HepG2 (cell line): ENCODE measurements around the gene HS6ST1. TPM values are rescaled to one million over a fixed set of nuclear protein-coding genes. Genes with fewer than 3 reads are reported as not detected.

Experiments
- ATAC-seq: fragments of 200-7000 bp; cut with Tn5 transposase; 3 replicates; pipeline ENCODE4 v1.9.1; 2020; ENCODE audit warnings: mild to moderate bottlenecking, moderate library complexity
- BruUV-seq: library from RNA; stranded (reverse); fragments of 400-500 nt; replicated peaks from 2 replicates; lab custom pipeline; 2021; lab: Mats Ljungman, UMichigan
- CTCF ChIA-PET: fragments of 300-600 bp; formaldehyde crosslinking; extraction: SDS; loops from one replicate; lab custom pipeline; 2021; ENCODE audit warnings: low total read pairs, inconsistent platforms, low intra/inter-chr PET ratio; lab: Yijun Ruan, JAX
- POLR2A ChIA-PET: fragments of 350-600 bp; sonication (Branson Sonifier 250); formaldehyde crosslinking; loops from one replicate; lab custom pipeline; 2020; ENCODE audit warnings: antibody characterized with exemption, inconsistent platforms; lab: Yijun Ruan, JAX
- DNase-seq: peaks from one replicate; pipeline ENCODE4 v3.0.0-alpha.2; 2015; ENCODE audit warnings: low spot score
- FAIRE-seq: peaks from 3 replicates; lab custom pipeline; 2011; peaks lifted over from hg19 to GRCh38; lab: Jason Lieb, UNC
- H2AFZ ChIP-seq: one replicate; pipeline ENCODE4 v1.6.1; 2011; ENCODE audit warnings: low read length, inconsistent platforms
- H3K27ac ChIP-seq: fragments of 300-600 bp; 3 replicates; pipeline ENCODE4 v1.8.0; 2011; ENCODE audit warnings: mixed run types, mild to moderate bottlenecking, mixed read lengths, low read length, inconsistent platforms; ENCODE audit not compliant: insufficient read depth; ENCODE audit errors: extremely low read length
- H3K27me3 ChIP-seq, 2 experiments: fragments of 200-600 bp in 1 of 2; 2 replicates in 1 of 2; 3 replicates in 1 of 2; pipeline versions ENCODE4 v1.6.0 to v1.8.0; 2011; ENCODE audit warnings: low read length in 2 of 2, mild to moderate bottlenecking in 2 of 2, moderate library complexity in 2 of 2, inconsistent platforms in 1 of 2; ENCODE audit not compliant: insufficient read depth in 2 of 2, control insufficient read depth in 1 of 2
- H3K36me3 ChIP-seq, 2 experiments: fragments of 200-600 bp in 1 of 2; replicated peaks in 1 of 2; 2 replicates in 1 of 2; 3 replicates in 1 of 2; pipeline versions ENCODE4 v1.5.1 to v1.8.0; 2011; ENCODE audit warnings: low read length in 2 of 2, inconsistent platforms in 1 of 2; ENCODE audit not compliant: insufficient read depth in 2 of 2, control insufficient read depth in 1 of 2
- H3K4me1 ChIP-seq: 2 replicates; pipeline ENCODE4 v1.5.1; 2012; ENCODE audit warnings: low read length, inconsistent platforms; ENCODE audit not compliant: insufficient read depth
- H3K4me2 ChIP-seq: 2 replicates; pipeline ENCODE4 v1.6.0; 2011; ENCODE audit warnings: low read depth, low read length, inconsistent platforms
- H3K4me3 ChIP-seq, 3 experiments: fragments of 200-600 bp in 1 of 3; sonication (generic), shearing (Covaris generic) in 1 of 3; replicated peaks in 1 of 3; 2 replicates each; pipeline ENCODE4 v1.5.1; 2011 to 2016; ENCODE audit warnings: low read length in 3 of 3, inconsistent platforms in 2 of 3, low read depth in 2 of 3, mild to moderate bottlenecking in 2 of 3, control low read depth in 1 of 3, mixed read lengths in 1 of 3; ENCODE audit not compliant: insufficient read depth in 1 of 3
- H3K79me2 ChIP-seq: one replicate; pipeline ENCODE4 v1.6.1; 2011; ENCODE audit warnings: low read length, inconsistent platforms; ENCODE audit not compliant: insufficient read depth
- H3K9ac ChIP-seq: 2 replicates; pipeline ENCODE4 v1.6.0; 2011; ENCODE audit warnings: mild to moderate bottlenecking, low read depth, low read length, inconsistent platforms; ENCODE audit not compliant: insufficient read depth
- H3K9me3 ChIP-seq: 2 replicates; pipeline ENCODE4 v1.5.1; 2012; ENCODE audit warnings: mild to moderate bottlenecking, low read length
- H4K20me1 ChIP-seq: 2 replicates; pipeline ENCODE4 v1.6.0; 2011; ENCODE audit warnings: inconsistent platforms, mild to moderate bottlenecking, low read length, moderate library complexity; ENCODE audit not compliant: insufficient read depth
- IRF9 ChIP-seq: sonication (generic); formaldehyde crosslinking; IDR thresholded peaks from 2 replicates; pipeline ENCODE4 v1.8.0; 2022; ENCODE audit warnings: missing genetic modification reagents, mild to moderate bottlenecking, borderline replicate concordance
- MXD1 ChIP-seq: sonication (generic); formaldehyde crosslinking; IDR thresholded peaks from 2 replicates; pipeline ENCODE4 v1.4.0; 2020; ENCODE audit warnings: mild to moderate bottlenecking, missing genetic modification reagents
- RARA ChIP-seq: IDR thresholded peaks from 2 replicates; pipeline ENCODE4 v1.6.1; 2016; ENCODE audit warnings: missing genetic modification reagents, missing compliant biosample characterization
- TBX3 ChIP-seq: fragments of 450-650 bp; IDR thresholded peaks from 2 replicates; pipeline ENCODE4 v1.6.1; 2017; ENCODE audit warnings: antibody characterized with exemption, mild to moderate bottlenecking, inconsistent platforms, borderline replicate concordance
- UBTF ChIP-seq: sonication (generic); formaldehyde crosslinking; IDR thresholded peaks from 2 replicates; pipeline ENCODE4 v1.4.0; 2020; ENCODE audit warnings: mild to moderate bottlenecking, missing genetic modification reagents
- ZFP36L1 ChIP-seq: sonication (generic); formaldehyde crosslinking; IDR thresholded peaks from 2 replicates; pipeline ENCODE4 v1.8.0; 2022; ENCODE audit warnings: mild to moderate bottlenecking, missing genetic modification reagents, moderate library complexity
- ZNF343 ChIP-seq: sonication (generic); formaldehyde crosslinking; IDR thresholded peaks from 2 replicates; pipeline ENCODE4 v1.4.0; 2020; ENCODE audit warnings: mild to moderate bottlenecking, missing genetic modification reagents
- ZNF503 ChIP-seq: sonication (generic); formaldehyde crosslinking; IDR thresholded peaks from 2 replicates; pipeline ENCODE4 v1.4.0; 2020; ENCODE audit warnings: missing genetic modification reagents
- ZNF574 ChIP-seq: sonication (generic); formaldehyde crosslinking; IDR thresholded peaks from 2 replicates; pipeline ENCODE4 v1.4.0; 2020; ENCODE audit warnings: missing genetic modification reagents
- WGBS: methylation state at CpG from one replicate; pipeline ENCODE4 v1.1.6; 2017; ENCODE audit warnings: low lambda C conversion rate; 5-methylcytosine and 5-hydroxymethylcytosine counted together
- in situ Hi-C: cut with HindIII; loops from 2 replicates; pipeline ENCODE4 v1.10.0; 2017; ENCODE audit warnings: low pct_unique_long_range_greater_than_20kb; ENCODE audit not compliant: extremely low pct_ligation_motif_present
- intact Hi-C: fragments of 100-400 bp; cut with micrococcal nuclease; formaldehyde crosslinking; loops from one replicate; pipeline ENCODE4 v1.10.0; 2022; ENCODE audit not compliant: unreplicated experiment
- polyA plus RNA-seq, 8 experiments: library from polyadenylated mRNA; depleted of rRNA in 3 of 8; stranded (reverse) in 7 of 8; unstranded in 1 of 8; fragments of >200 nt; fragmentation: Illumina TruSeq in 4 of 8; extraction: Trizol in 4 of 8; gene quantifications; 2 replicates each; pipeline versions ENCODE4 v1.2.1 to v1.2.3, GENCODE V29; 2011 to 2016; ENCODE audit warnings: low read depth in 4 of 8, missing spikeins in 1 of 8, mixed read lengths in 1 of 8; ENCODE audit not compliant: insufficient read depth in 1 of 8
- total RNA-seq, 5 experiments: library from RNA; depleted of rRNA; stranded (reverse); fragments of >200 nt; fragmentation: Illumina TruSeq; extraction: Trizol; gene quantifications; 2 replicates each; pipeline ENCODE4 v1.2.3, GENCODE V29; 2016; ENCODE audit warnings: low read depth in 1 of 5

HS6ST1 gene
- total and polyA plus RNA-seq, 2 of the 13 experiments (the other 11 are each of a cell fraction or from before 2014, with no cell fraction given): 34.5 to 84.6 TPM

GRCh38 chr2:128360711-128361110, 42.0 kb upstream of the HS6ST1 start:
- intact Hi-C loops (no loop called here), in situ Hi-C loops (no loop called here)
- H3K27me3 ChIP-seq: no peaks in the 10 kb centered on the region; a peak in 1 of 5 replicates
- ChIA-PET POLR2A (no interaction called here), CTCF (no interaction called here)
- no peaks in the 10 kb centered on the region for H3K9me3 ChIP-seq
- H3K4me3 ChIP-seq: no peak overlapping the region
- H3K4me2 ChIP-seq: no peak overlapping the region
- FAIRE-seq: no peak
- ATAC-seq: no peak
- no peak for DNase-seq
- no peak for TF ChIP-seq TBX3
- no peak for TF ChIP-seq ZFP36L1 (CRISPR knock-in tag)
- no peak for TF ChIP-seq ZNF503 (CRISPR knock-in tag)
- H3K27ac ChIP-seq: no peak overlapping the region
- no peak overlapping the region for H2AFZ ChIP-seq
- H3K9ac ChIP-seq: no peak overlapping the region
- no peaks in the 10 kb centered on the region for H4K20me1 ChIP-seq
- WGBS: 56% methylated on average over 8 of the region's 8 CpGs
- no peaks in the 10 kb centered on the region for H3K36me3 ChIP-seq
- no peaks in the 10 kb centered on the region for H3K79me2 ChIP-seq
- BruUV-seq: no TSS peak
- no peaks in the 10 kb centered on the region for H3K4me1 ChIP-seq

- ChIA-PET POLR2A (no interaction called here), CTCF (no interaction called here)
- no peaks in the 10 kb centered on the region for H3K4me1 ChIP-seq
- 62% methylated on average over 10 of the region's 11 CpGs for WGBS
- DNase-seq (no peak), FAIRE-seq (no peak), ATAC-seq (no peak)
- H3K27ac ChIP-seq: no peak overlapping the region
- no peaks in the 10 kb centered on the region for H3K79me2 ChIP-seq
- H2AFZ ChIP-seq: no peak overlapping the region
- H3K9me3 ChIP-seq: no peaks in the 10 kb centered on the region
- in situ Hi-C loops (no loop called here), intact Hi-C loops (no loop called here)
- no TSS peak for BruUV-seq
- H3K27me3 ChIP-seq: no peaks in the 10 kb centered on the region; a peak in 1 of 5 replicates
- H3K4me2 ChIP-seq: no peak overlapping the region
- no peak overlapping the region for H3K9ac ChIP-seq
- H3K4me3 ChIP-seq: no peak overlapping the region
- no peaks in the 10 kb centered on the region for H3K36me3 ChIP-seq
- no peaks in the 10 kb centered on the region for H4K20me1 ChIP-seq
- TF ChIP-seq UBTF (CRISPR knock-in tag) (no peak), ZNF343 (CRISPR knock-in tag) (no peak), MXD1 (CRISPR knock-in tag) (no peak), IRF9 (CRISPR knock-in tag) (no peak), RARA (CRISPR knock-in tag) (no peak), ZNF574 (CRISPR knock-in tag) (no peak)
Measured at GRCh38 chr2:128359841-128360240, 41.2 kb upstream of the HS6ST1 start.
